Activated naive CD8-positive, alpha-beta T cell treated with anti-CD3 and anti-CD28 coated beads, Interleukin-2, amount 50 U/mL, for 24 hours (primary cell): Measurements from ENCODE around the gene PDGFC.

ENCODE experiments used
- ATAC-seq: fragments of 150-1000 bp; cut with Tn5 transposase; one replicate; pipeline ENCODE4 v1.10.0; 2021
- DNase-seq: peaks from one replicate; pipeline ENCODE4 v3.0.0; 2021
- H3K27ac Mint-ChIP-seq: one replicate; pipeline ENCODE4 v1.8.0; 2021; ENCODE audit warnings: mild to moderate bottlenecking, mixed read lengths
- H3K27me3 Mint-ChIP-seq: one replicate; pipeline ENCODE4 v1.8.0; 2021; ENCODE audit warnings: mixed read lengths
- H3K36me3 Mint-ChIP-seq: one replicate; pipeline ENCODE4 v1.8.0; 2021; ENCODE audit warnings: low read depth, mixed read lengths
- H3K4me1 Mint-ChIP-seq: one replicate; pipeline ENCODE4 v1.8.0; 2021; ENCODE audit warnings: mixed read lengths
- H3K4me3 Mint-ChIP-seq: one replicate; pipeline ENCODE4 v1.8.0; 2021; ENCODE audit warnings: mild to moderate bottlenecking, moderate library complexity, mixed read lengths
- H3K9me3 Mint-ChIP-seq: one replicate; pipeline ENCODE4 v1.8.0; 2021; ENCODE audit warnings: mixed read lengths

The PDGFC gene

GRCh38 chr4:156929386-156930105 is 42.1 kb downstream of the PDGFC start:
- no peak for ATAC-seq
- no peak overlapping the region for H3K27ac Mint-ChIP-seq
- H3K27me3 Mint-ChIP-seq = no peaks in the 10 kb centered on the region
- H3K9me3 Mint-ChIP-seq = peaks cover 4% of the 10 kb centered on the region
- H3K36me3 Mint-ChIP-seq = no peaks in the 10 kb centered on the region
- no peak overlapping the region for H3K4me3 Mint-ChIP-seq
- DNase-seq = no peak
- H3K4me1 Mint-ChIP-seq = no peaks in the 10 kb centered on the region

- H3K27me3 Mint-ChIP-seq = no peaks in the 10 kb centered on the region
- H3K9me3 Mint-ChIP-seq = peaks cover 4% of the 10 kb centered on the region
- H3K36me3 Mint-ChIP-seq = no peaks in the 10 kb centered on the region
- H3K4me1 Mint-ChIP-seq = no peaks in the 10 kb centered on the region
- no peak overlapping the region for H3K27ac Mint-ChIP-seq
- H3K4me3 Mint-ChIP-seq = no peak overlapping the region
- no peak for DNase-seq
- ATAC-seq = no peak
Measured at GRCh38 chr4:156924774-156925315, 46.8 kb downstream of the PDGFC start.

- H3K4me1 Mint-ChIP-seq = no peaks in the 10 kb centered on the region
- no peaks in the 10 kb centered on the region for H3K36me3 Mint-ChIP-seq
- no peak overlapping the region for H3K27ac Mint-ChIP-seq
- no peaks in the 10 kb centered on the region for H3K27me3 Mint-ChIP-seq
- peaks cover 4% of the 10 kb centered on the region for H3K9me3 Mint-ChIP-seq
- ATAC-seq = no peak
- DNase-seq = no peak
- H3K4me3 Mint-ChIP-seq = no peak overlapping the region
Measured at GRCh38 chr4:156923525-156923924, 48.1 kb downstream of the PDGFC start.

DNA sequence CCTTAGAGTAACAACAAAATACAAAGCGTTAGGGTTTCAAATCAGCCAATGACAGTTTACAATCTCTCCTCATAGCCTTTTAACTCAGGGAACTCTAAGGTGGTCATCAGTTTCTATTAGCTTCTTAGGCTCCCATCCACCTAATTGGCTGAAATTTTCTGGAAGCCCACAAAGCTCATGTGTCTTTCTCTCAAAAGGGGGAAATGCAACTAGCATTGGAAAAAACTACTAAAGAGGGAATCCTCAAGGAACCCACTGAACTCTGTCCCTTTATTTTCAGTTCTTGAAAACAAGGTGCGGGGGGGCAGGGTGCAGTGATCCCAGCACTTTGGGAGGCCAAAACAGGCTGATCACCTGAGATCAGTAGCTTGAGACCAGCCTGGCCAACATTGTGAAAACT is 56.4 kb downstream of the PDGFC start:
- DNase-seq = no peak
- no peak for ATAC-seq
- H3K27me3 Mint-ChIP-seq = no peaks in the 10 kb centered on the region
- H3K36me3 Mint-ChIP-seq = no peaks in the 10 kb centered on the region
- peaks cover 10% of the 10 kb centered on the region for H3K9me3 Mint-ChIP-seq
- no peak overlapping the region for H3K27ac Mint-ChIP-seq
- no peaks in the 10 kb centered on the region for H3K4me1 Mint-ChIP-seq
- no peak overlapping the region for H3K4me3 Mint-ChIP-seq

- H3K9me3 Mint-ChIP-seq = peaks cover 12% of the 10 kb centered on the region
- DNase-seq = no peak
- H3K27ac Mint-ChIP-seq = no peak overlapping the region
- H3K4me3 Mint-ChIP-seq = no peak overlapping the region
- ATAC-seq = no peak
- H3K4me1 Mint-ChIP-seq = no peaks in the 10 kb centered on the region
- no peaks in the 10 kb centered on the region for H3K27me3 Mint-ChIP-seq
- H3K36me3 Mint-ChIP-seq = no peaks in the 10 kb centered on the region
Measured at GRCh38 chr4:156913234-156913633, 58.4 kb downstream of the PDGFC start.

GRCh38 chr4:156909010-156909409 is 62.6 kb downstream of the PDGFC start:
- Mint-ChIP-seq H3K4me1 (no peaks in the 10 kb centered on the region), H3K36me3 (no peaks in the 10 kb centered on the region), H3K4me3 (no peak overlapping the region), H3K27ac (no peak overlapping the region), H3K27me3 (no peaks in the 10 kb centered on the region), H3K9me3 (peaks cover 8% of the 10 kb centered on the region)
- no peak for ATAC-seq
- no peak for DNase-seq

DNA sequence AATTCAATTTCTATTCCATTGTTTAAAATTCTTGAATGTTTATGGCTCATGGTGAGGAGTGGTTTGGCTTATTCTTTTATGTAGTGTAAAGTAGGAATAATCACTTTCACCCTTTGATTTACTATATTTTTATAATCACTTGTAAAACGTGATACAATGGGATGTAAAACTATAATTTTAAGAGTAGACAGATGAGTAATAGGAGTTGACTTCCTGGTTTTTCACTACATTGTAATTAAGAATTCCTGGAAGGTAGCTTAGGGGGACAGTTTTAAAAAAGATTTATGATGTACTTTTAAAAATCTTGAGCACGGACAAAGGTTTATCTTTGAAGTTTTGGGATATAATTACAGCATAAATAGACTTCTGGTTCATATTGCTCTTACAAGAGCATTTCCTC is 65.3 kb downstream of the PDGFC start:
- no peak overlapping the region for H3K4me3 Mint-ChIP-seq
- no peak overlapping the region for H3K27ac Mint-ChIP-seq

GRCh38 chr4:156901871-156902270 is 69.7 kb downstream of the PDGFC start:
- no peak for DNase-seq
- Mint-ChIP-seq H3K4me3 (no peak overlapping the region), H3K27ac (no peak overlapping the region), H3K36me3 (no peaks in the 10 kb centered on the region), H3K27me3 (no peaks in the 10 kb centered on the region), H3K9me3 (peaks cover 3% of the 10 kb centered on the region), H3K4me1 (no peaks in the 10 kb centered on the region)
- ATAC-seq = no peak

More for the DNA sequence above, 65.3 kb downstream of the PDGFC start:
- peaks cover 3% of the 10 kb centered on the region for H3K9me3 Mint-ChIP-seq
- H3K36me3 Mint-ChIP-seq = no peaks in the 10 kb centered on the region
- no peaks in the 10 kb centered on the region for H3K4me1 Mint-ChIP-seq
- ATAC-seq (no peak), DNase-seq (no peak)
- H3K27me3 Mint-ChIP-seq = no peaks in the 10 kb centered on the region

DNA sequence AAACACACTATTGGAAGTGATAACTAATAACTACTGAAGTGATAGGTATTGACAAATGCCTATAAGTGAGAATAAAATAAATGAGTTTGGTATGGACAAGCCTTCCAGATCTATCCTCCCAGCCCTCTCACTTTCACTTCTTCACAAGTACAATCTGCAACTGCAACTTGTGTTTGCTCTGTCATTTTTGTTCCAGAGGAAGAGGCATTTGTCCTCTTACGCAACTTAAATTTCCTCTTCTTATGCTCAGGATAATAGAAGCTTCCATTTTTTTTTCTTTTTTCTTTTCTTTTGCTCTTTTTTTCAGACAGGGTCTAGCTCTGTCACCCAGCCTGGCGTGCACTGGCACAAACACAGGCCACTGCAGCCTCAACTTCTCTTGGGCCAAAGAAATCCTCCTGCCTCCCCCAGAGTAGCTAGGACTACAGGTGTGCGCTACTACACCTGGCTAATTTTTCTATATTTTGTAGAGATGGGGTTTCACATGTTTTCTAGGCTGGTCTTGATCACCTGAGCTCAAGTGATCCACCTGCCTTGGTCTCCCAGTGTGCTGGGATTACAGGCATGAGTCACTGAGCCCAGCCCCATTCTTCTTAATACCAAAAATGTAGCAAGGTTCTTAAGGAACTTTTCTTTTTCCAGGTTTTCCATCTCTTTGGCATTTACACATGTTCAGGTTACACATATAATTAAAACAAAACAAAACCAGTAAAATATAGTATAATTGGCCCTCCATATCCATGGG is 73.1 kb downstream of the PDGFC start:
- H3K9me3 Mint-ChIP-seq = peaks cover 3% of the 10 kb centered on the region
- no peak for DNase-seq
- ATAC-seq = no peak
- H3K4me3 Mint-ChIP-seq = no peak overlapping the region
- no peaks in the 10 kb centered on the region for H3K27me3 Mint-ChIP-seq
- H3K36me3 Mint-ChIP-seq = no peaks in the 10 kb centered on the region
- no peaks in the 10 kb centered on the region for H3K4me1 Mint-ChIP-seq
- no peak overlapping the region for H3K27ac Mint-ChIP-seq

DNA sequence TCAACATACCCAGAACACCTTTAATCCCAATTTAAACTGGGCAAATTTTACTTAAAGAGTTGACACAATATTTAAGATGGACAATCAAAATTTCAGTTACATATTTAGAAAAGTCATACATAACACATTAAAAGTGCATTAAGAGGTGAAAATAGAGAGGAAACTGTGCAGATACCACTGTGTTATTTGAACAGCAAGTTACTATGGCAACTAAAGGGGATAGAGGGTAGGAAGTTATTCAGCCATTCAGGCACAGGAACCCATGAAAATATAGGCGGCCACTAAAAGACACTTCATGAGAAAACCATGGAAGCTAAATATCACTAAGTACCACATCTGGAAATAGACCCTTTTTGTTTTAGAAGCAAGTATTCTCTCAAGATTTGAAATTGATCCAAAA is 75.1 kb downstream of the PDGFC start:
- DNase-seq (no peak), ATAC-seq (no peak)
- Mint-ChIP-seq H3K27me3 (no peaks in the 10 kb centered on the region), H3K36me3 (no peaks in the 10 kb centered on the region), H3K27ac (no peak overlapping the region), H3K4me1 (no peaks in the 10 kb centered on the region), H3K9me3 (peaks cover 3% of the 10 kb centered on the region), H3K4me3 (no peak overlapping the region)

DNA sequence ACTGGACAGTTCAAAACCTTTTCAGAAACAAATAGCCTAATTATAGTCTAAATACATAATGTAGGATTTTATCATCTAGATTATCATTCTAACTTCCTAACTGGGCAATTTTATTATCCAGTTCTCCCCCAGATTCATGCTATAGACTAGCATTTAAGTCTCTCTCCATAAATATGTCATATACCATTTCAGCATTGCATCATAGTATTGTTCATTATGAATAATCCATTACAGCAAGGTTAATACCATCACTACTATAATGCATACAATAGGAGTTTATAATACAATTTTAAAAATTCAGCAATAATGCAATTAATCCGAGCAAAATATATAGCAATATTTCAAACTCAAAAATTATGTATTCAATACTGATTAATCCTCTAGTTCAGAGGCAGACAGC is 77.4 kb downstream of the PDGFC start:
- H3K27ac Mint-ChIP-seq = no peak overlapping the region
- no peak overlapping the region for H3K4me3 Mint-ChIP-seq
- ATAC-seq (no peak), DNase-seq (no peak)
- H3K4me1 Mint-ChIP-seq = no peaks in the 10 kb centered on the region
- no peaks in the 10 kb centered on the region for H3K36me3 Mint-ChIP-seq
- H3K27me3 Mint-ChIP-seq = no peaks in the 10 kb centered on the region
- no peaks in the 10 kb centered on the region for H3K9me3 Mint-ChIP-seq

- Mint-ChIP-seq H3K36me3 (no peaks in the 10 kb centered on the region), H3K9me3 (no peaks in the 10 kb centered on the region), H3K27ac (no peak overlapping the region), H3K4me1 (no peaks in the 10 kb centered on the region), H3K27me3 (no peaks in the 10 kb centered on the region), H3K4me3 (no peak overlapping the region)
- ATAC-seq (no peak), DNase-seq (no peak)
Measured at GRCh38 chr4:156892805-156893204, 78.8 kb downstream of the PDGFC start.

DNA sequence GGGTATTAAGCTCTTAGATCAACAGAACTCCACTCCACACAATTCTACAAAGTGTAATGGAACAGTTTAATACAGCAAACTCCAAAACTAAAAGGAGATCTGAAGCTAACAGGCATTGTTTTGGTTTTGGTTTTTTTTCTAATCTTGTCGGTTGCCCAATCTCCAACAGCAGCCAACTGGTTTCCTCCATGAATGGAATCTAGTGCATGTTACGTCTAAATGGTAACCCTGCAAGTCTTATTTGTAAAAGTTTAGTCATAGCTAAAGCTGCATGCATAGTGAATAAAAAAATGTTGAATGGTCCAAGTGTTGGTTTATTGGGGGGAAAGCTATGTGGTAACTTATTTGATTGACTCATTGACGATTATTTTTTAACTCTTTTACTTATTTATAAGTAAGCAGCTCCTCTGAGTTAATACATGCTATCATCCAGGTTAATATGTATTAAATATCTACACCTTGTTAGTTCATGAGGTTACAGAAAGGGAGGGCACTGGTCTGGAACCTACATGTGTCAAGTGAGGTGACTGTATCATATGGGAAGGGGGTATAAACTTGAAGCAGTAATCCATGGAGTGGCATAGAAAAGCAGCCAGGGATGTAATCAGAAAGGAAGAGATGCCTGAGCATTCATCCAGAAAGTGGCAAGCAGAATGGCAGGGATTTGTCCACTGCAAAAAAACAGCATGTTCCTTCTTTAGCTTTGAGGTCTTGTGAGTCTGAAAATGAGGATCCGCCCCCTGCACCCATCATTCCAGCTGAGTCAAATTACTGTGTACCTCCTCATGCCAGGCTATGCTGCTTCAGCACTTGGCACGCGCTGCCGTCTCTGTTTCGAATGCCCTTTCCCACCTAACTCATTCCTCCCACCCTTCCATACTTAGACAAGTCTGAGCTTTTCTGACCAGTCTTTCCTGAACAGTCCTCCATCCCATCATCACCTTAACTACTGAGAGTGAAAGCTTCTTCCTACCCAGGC is 81.7 kb downstream of the PDGFC start:
- no peak for DNase-seq

GRCh38 chr4:156888762-156889161 is 82.8 kb downstream of the PDGFC start:
- Mint-ChIP-seq H3K4me3 (no peak overlapping the region), H3K27me3 (no peaks in the 10 kb centered on the region), H3K27ac (no peak overlapping the region), H3K4me1 (no peaks in the 10 kb centered on the region), H3K9me3 (no peaks in the 10 kb centered on the region), H3K36me3 (no peaks in the 10 kb centered on the region)
- no peak for DNase-seq
- no peak for ATAC-seq

More for the DNA sequence above, 81.7 kb downstream of the PDGFC start:
- H3K36me3 Mint-ChIP-seq = no peaks in the 10 kb centered on the region
- H3K4me3 Mint-ChIP-seq = no peak overlapping the region
- H3K4me1 Mint-ChIP-seq = no peaks in the 10 kb centered on the region
- H3K27me3 Mint-ChIP-seq = no peaks in the 10 kb centered on the region
- no peak overlapping the region for H3K27ac Mint-ChIP-seq
- H3K9me3 Mint-ChIP-seq = no peaks in the 10 kb centered on the region
- no peak for ATAC-seq
